NCI-H1092 (cell line): ENCODE results near the gene RAB8A.

Source experiments
- DNase-seq: peaks from one replicate; lab custom pipeline; 2025; lab: John Stamatoyannopoulos, UW

Gene RAB8A

DNA sequence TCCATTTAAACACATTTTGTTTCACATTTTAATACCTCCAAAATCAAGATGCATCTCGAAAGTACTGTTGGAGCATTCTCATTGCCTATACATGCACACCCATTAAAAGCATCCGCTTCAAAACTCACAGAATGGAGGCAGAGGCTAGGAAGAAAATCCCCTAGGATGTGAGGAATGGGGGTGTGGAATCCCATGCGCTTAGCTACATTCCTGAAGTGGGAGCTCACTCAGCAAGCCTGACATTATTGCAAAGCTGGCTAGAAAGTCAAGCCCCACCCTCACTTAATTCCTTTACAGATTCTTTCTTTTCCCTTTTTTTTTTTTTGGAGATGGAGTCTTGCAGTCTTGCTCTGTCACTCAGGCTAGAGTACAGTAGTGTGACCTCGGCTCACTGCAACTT is 68.9 kb downstream of the RAB8A start:
- DNase-seq = no peak
